Measurements from ENCODE around the gene HCN1. TPM values are rescaled to one million over a fixed set of nuclear protein-coding genes. Genes with fewer than 3 reads are reported as not detected.

Gene HCN1
- total and polyA plus RNA-seq, 2 of the 13 experiments (the other 11 are each of a cell fraction or from before 2014, with no cell fraction given) = not detected

- Histone ChIP-seq H3K9me3 (ENCODE audit: low read length) (peaks cover 55% of the 10 kb centered on the region), H3K36me3 (replicated peaks in 1 of 2; ENCODE audit: control insufficient read depth in 1 of 2, insufficient read depth in 2 of 2, low read length in 2 of 2) (no peaks in the 10 kb centered on the region), H2AFZ (ENCODE audit: low read length) (no peak overlapping the region), H3K9ac (ENCODE audit: insufficient read depth, low read depth, low read length) (no peak overlapping the region), H3K4me2 (ENCODE audit: low read depth, low read length) (no peak overlapping the region), H3K4me3 (replicated peaks in 1 of 3; ENCODE audit: insufficient read depth in 1 of 3, low read depth in 2 of 3, low read length in 3 of 3) (no peak overlapping the region), H3K27ac (ENCODE audit: extremely low read length, insufficient read depth, low read length) (no peak overlapping the region), H3K27me3 (ENCODE audit: control insufficient read depth in 1 of 2, insufficient read depth in 2 of 2, low read length in 2 of 2) (no peaks in the 10 kb centered on the region), H4K20me1 (ENCODE audit: insufficient read depth, low read length) (no peaks in the 10 kb centered on the region), H3K4me1 (ENCODE audit: insufficient read depth, low read length) (no peaks in the 10 kb centered on the region), H3K79me2 (ENCODE audit: insufficient read depth, low read length) (no peaks in the 10 kb centered on the region)
- ChIA-PET CTCF (ENCODE audit: low intra/inter-chr PET ratio, low total read pairs) (no interaction called here), POLR2A (no interaction called here)
- FAIRE-seq = no peak
- intact Hi-C loops (cut with micrococcal nuclease; ENCODE audit: unreplicated experiment) = no loop called here
- no peak for TF ChIP-seq ZNF335 (CRISPR knock-in tag; IDR thresholded peaks at IDR 0.05)
- TF ChIP-seq NCOA5 (CRISPR knock-in tag; IDR thresholded peaks at IDR 0.05) = no peak
- TF ChIP-seq HNRNPK (IDR thresholded peaks at IDR 0.05; ENCODE audit: low read depth, low read length, poor library complexity, severe bottlenecking) = no peak
- TF ChIP-seq ZNF75D (CRISPR knock-in tag; IDR thresholded peaks at IDR 0.05; ENCODE audit: borderline replicate concordance) = no peak
- TF ChIP-seq PCBP2 (optimal IDR thresholded peaks at IDR 0.05; ENCODE audit: low read depth, low read length, poor library complexity, severe bottlenecking) = no peak
- no peak for TF ChIP-seq KDM5B (CRISPR knock-in tag; IDR thresholded peaks at IDR 0.05; ENCODE audit: borderline replicate concordance)
- no peak for TF ChIP-seq MXD3 (CRISPR knock-in tag; IDR thresholded peaks at IDR 0.05)
- TF ChIP-seq USF2 (IDR thresholded peaks at IDR 0.05; ENCODE audit: low read depth, low read length) = no peak
- TF ChIP-seq USF2 (CRISPR knock-in tag; IDR thresholded peaks at IDR 0.05; ENCODE audit: borderline replicate concordance) = no peak
- TF ChIP-seq, protein P1, sequence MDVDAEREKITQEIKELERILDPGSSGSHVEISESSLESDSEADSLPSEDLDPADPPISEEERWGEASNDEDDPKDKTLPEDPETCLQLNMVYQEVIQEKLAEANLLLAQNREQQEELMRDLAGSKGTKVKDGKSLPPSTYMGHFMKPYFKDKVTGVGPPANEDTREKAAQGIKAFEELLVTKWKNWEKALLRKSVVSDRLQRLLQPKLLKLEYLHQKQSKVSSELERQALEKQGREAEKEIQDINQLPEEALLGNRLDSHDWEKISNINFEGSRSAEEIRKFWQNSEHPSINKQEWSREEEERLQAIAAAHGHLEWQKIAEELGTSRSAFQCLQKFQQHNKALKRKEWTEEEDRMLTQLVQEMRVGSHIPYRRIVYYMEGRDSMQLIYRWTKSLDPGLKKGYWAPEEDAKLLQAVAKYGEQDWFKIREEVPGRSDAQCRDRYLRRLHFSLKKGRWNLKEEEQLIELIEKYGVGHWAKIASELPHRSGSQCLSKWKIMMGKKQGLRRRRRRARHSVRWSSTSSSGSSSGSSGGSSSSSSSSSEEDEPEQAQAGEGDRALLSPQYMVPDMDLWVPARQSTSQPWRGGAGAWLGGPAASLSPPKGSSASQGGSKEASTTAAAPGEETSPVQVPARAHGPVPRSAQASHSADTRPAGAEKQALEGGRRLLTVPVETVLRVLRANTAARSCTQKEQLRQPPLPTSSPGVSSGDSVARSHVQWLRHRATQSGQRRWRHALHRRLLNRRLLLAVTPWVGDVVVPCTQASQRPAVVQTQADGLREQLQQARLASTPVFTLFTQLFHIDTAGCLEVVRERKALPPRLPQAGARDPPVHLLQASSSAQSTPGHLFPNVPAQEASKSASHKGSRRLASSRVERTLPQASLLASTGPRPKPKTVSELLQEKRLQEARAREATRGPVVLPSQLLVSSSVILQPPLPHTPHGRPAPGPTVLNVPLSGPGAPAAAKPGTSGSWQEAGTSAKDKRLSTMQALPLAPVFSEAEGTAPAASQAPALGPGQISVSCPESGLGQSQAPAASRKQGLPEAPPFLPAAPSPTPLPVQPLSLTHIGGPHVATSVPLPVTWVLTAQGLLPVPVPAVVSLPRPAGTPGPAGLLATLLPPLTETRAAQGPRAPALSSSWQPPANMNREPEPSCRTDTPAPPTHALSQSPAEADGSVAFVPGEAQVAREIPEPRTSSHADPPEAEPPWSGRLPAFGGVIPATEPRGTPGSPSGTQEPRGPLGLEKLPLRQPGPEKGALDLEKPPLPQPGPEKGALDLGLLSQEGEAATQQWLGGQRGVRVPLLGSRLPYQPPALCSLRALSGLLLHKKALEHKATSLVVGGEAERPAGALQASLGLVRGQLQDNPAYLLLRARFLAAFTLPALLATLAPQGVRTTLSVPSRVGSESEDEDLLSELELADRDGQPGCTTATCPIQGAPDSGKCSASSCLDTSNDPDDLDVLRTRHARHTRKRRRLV (CRISPR knock-in tag; IDR thresholded peaks at IDR 0.05) = no peak
- no peak for TF ChIP-seq POLR2G (IDR thresholded peaks at IDR 0.05; ENCODE audit: low read depth, low read length)
- TF ChIP-seq NFRKB (IDR thresholded peaks at IDR 0.05) = no peak
- TF ChIP-seq SYNCRIP (IDR thresholded peaks at IDR 0.05; ENCODE audit: insufficient read depth, low read depth, low read length) = no peak
- TF ChIP-seq ZNF232 (CRISPR knock-in tag; IDR thresholded peaks at IDR 0.05; ENCODE audit: borderline replicate concordance) = no peak
- TF ChIP-seq HDAC2 (CRISPR knock-in tag; IDR thresholded peaks at IDR 0.05) = no peak
- TF ChIP-seq MTF2 (CRISPR knock-in tag; IDR thresholded peaks at IDR 0.05; ENCODE audit: borderline replicate concordance) = no peak
- TF ChIP-seq IRF2 (CRISPR knock-in tag; IDR thresholded peaks at IDR 0.05) = no peak
- no peak for ATAC-seq
- BruUV-seq (replicated peaks) = no TSS peak
- WGBS (ENCODE audit: low lambda C conversion rate) = 2% methylated on average over 4 of the region's 4 CpGs
- DNase-seq (ENCODE audit: low spot score) = no peak
- in situ Hi-C loops (cut with HindIII; ENCODE audit: extremely low pct_ligation_motif_present, low pct_unique_long_range_greater_than_20kb) = no loop called here
Observed at GRCh38 chr5:45261125-45261524, 435.1 kb downstream of the HCN1 start.

Measured in HepG2 (cell line).